Measurements from ENCODE around the gene HS3ST3B1. TPM values are rescaled to one million over a fixed set of nuclear protein-coding genes. Genes with fewer than 3 reads are reported as not detected.

The HS3ST3B1 gene
- total and polyA plus RNA-seq, 2 of the 4 experiments (the other 2 are of a cell fraction): 3.1 to 4.3 TPM

GRCh38 chr17:14373614-14374259 lies 72.9 kb downstream of the HS3ST3B1 start:
- H3K27me3 ChIP-seq (ENCODE audit: control insufficient read depth, insufficient read depth, low read length): no peaks in the 10 kb centered on the region
- H3K36me3 ChIP-seq (ENCODE audit: control insufficient read depth, insufficient read depth, low read length): no peaks in the 10 kb centered on the region
- no peaks in the 10 kb centered on the region for H3K79me1 ChIP-seq (ENCODE audit: low read depth in 1 of 2, low read length in 2 of 2)
- in situ Hi-C loops (cut with MboI; ENCODE audit: low sequenced_read_pairs) (no loop called here), intact Hi-C loops (cut with micrococcal nuclease) (loop anchor here (5.0 kb wide), 1 partner anchor 554 kb away; no protein-coding TSS in a partner anchor), dilution Hi-C loops (cut with HindIII; ENCODE audit: low sequenced_read_pairs, unreplicated experiment) (no loop called here)
- ChIA-PET POLR2A (ENCODE audit: unreplicated experiment) (interaction anchor here (0.5 kb wide), 1 partner anchor 9 kb away, joined by 3 read pairs; no protein-coding TSS in a partner anchor), CTCF (interaction anchor here (1.4 kb wide), 1 partner anchor 14 kb away, joined by 4 read pairs; no protein-coding TSS in a partner anchor)
- no peak overlapping the region; the same call in 1 of the 2 replicates for H2AK5ac ChIP-seq (ENCODE audit: low read depth, low read length)
- no peak overlapping the region for H2BK5ac ChIP-seq (ENCODE audit: low read depth, low read length, poor library complexity, severe bottlenecking)
- 0 out of 2 replicates have a peak overlapping the region, but pooled peaks have one; percentile 1 for H4K5ac ChIP-seq (ENCODE audit: low read depth, low read length)
- H2AK9ac ChIP-seq (replicated peaks; ENCODE audit: low read depth, low read length, poor library complexity): no peak overlapping the region
- 0 out of 2 replicates have a peak overlapping the region, but pooled peaks have one; percentile 22 for H3K14ac ChIP-seq (replicated peaks; ENCODE audit: low read depth, low read length)
- peaks cover 11% of the 10 kb centered on the region for H3K4me1 ChIP-seq (ENCODE audit: control insufficient read depth, insufficient read depth, low read length)
- H3K9ac ChIP-seq (ENCODE audit: low read depth, low read length): no peak overlapping the region
- H3K4me2 ChIP-seq (ENCODE audit: low read depth, low read length): peak overlapping the region; percentile 23
- no peak overlapping the region for H3K27ac ChIP-seq (ENCODE audit: insufficient read depth, low read length)
- H3K4me3 ChIP-seq (ENCODE audit: insufficient read depth, low read depth, low read length): no peak overlapping the region
- peak overlapping the region; percentile 51; the same call in 1 of the 2 replicates for H3K4ac ChIP-seq (ENCODE audit: low read depth, low read length)
- WGBS, 2 experiments (ENCODE audit: extremely low coverage in 2 of 2, insufficient read length in 1 of 2): 26% methylated on average over 3 of the region's 8 CpGs; no CpG with 5 or more reads in 1 of the 2 experiments
- no peak overlapping the region for H3K56ac ChIP-seq (ENCODE audit: extremely low read depth, insufficient read depth, low read length)
- H3K9me3 ChIP-seq (ENCODE audit: control insufficient read depth, insufficient read depth, low read length): no peaks in the 10 kb centered on the region
- H3K23ac ChIP-seq (ENCODE audit: low read depth, low read length): no peak overlapping the region
- BruUV-seq (replicated peaks): no TSS peak
- TF ChIP-seq RAD21 (IDR thresholded peaks at IDR 0.05; ENCODE audit: low read length): no peak
- no peak for TF ChIP-seq RCOR1 (IDR thresholded peaks at IDR 0.05; ENCODE audit: insufficient replicate concordance, low read length)
- no peak for TF ChIP-seq USF2 (IDR thresholded peaks at IDR 0.05; ENCODE audit: low read depth, low read length)
- no peak for TF ChIP-seq MAFK (IDR thresholded peaks at IDR 0.05; ENCODE audit: low read depth, low read length)
- TF ChIP-seq NFE2L2 (IDR thresholded peaks at IDR 0.05; ENCODE audit: low read depth, low read length): peak; percentile 60; the same call in 1 of the 2 replicates
- peak; percentile 21; the same call in 1 of the 2 replicates for TF ChIP-seq FOS (IDR thresholded peaks at IDR 0.05; ENCODE audit: low read depth, low read length)
- peak; percentile 53; the same call in 1 of the 2 replicates for TF ChIP-seq CEBPB (IDR thresholded peaks at IDR 0.05; ENCODE audit: low read depth, low read length)
- TF ChIP-seq MXI1 (IDR thresholded peaks at IDR 0.05; ENCODE audit: borderline replicate concordance, low read depth, low read length): no peak
- TF ChIP-seq BHLHE40 (IDR thresholded peaks at IDR 0.05; ENCODE audit: low read depth, low read length): no peak
- TF ChIP-seq MAZ (IDR thresholded peaks at IDR 0.05; ENCODE audit: borderline replicate concordance, low read depth, low read length): no peak
- H3K18ac ChIP-seq (ENCODE audit: low read depth, low read length): no peak overlapping the region
- peak overlapping the region in 1 of 2 experiments; percentile 31; a peak in 1 of 4 replicates for H4K8ac ChIP-seq (ENCODE audit: low read depth in 2 of 2, low read length in 2 of 2)
- peak; percentile 79 for ATAC-seq (ENCODE audit: low read depth)
- 0 out of 2 replicates have a peak overlapping the region, but pooled peaks have one; percentile 28 for H4K91ac ChIP-seq (ENCODE audit: insufficient read depth, low read depth, low read length)
- peak overlapping the region; percentile 36; the same call in 1 of the 2 replicates for H2BK20ac ChIP-seq (ENCODE audit: low read depth, low read length)
- no peaks in the 10 kb centered on the region for H4K20me1 ChIP-seq (ENCODE audit: insufficient read depth, low read length)
- H2BK120ac ChIP-seq (ENCODE audit: low read depth, low read length): 0 out of 2 replicates have a peak overlapping the region, but pooled peaks have one; percentile 18
- DNase-seq: peak; percentile 75
- H3K9me1 ChIP-seq (ENCODE audit: insufficient read depth, low read length): peaks cover 4% of the 10 kb centered on the region
- H2AFZ ChIP-seq (replicated peaks; ENCODE audit: low read length, poor library complexity): peak overlapping the region; percentile 6
- H2BK15ac ChIP-seq (ENCODE audit: low read depth, low read length): 0 out of 3 replicates have a peak overlapping the region, but pooled peaks have one; percentile 19
